ENCODE measurements around the gene AP3S2.

The AP3S2 gene

GRCh38 chr15:89864958-89865739 is 28.6 kb downstream of the AP3S2 start:
- Histone ChIP-seq H3K4me2 (ENCODE audit: low read length) (no peak overlapping the region), H3K4me1 (ENCODE audit: control insufficient read depth in 1 of 2, insufficient read depth in 2 of 2, low read length in 2 of 2) (no peaks in the 10 kb centered on the region), H4K8ac (ENCODE audit: low read depth, low read length) (no peak overlapping the region), H3K36me3 (ENCODE audit: control insufficient read depth in 1 of 2, insufficient read depth in 2 of 2, low read length in 2 of 2) (peaks cover 7 to 15% of the 10 kb centered on the region in 2 experiments), H3K4me3 (ENCODE audit: low read depth, low read length) (no peak overlapping the region), H4K91ac (ENCODE audit: low read depth, low read length) (no peak overlapping the region), H2BK5ac (ENCODE audit: low read depth, low read length, poor library complexity) (no peak overlapping the region), H3K27me3 (ENCODE audit: insufficient read depth, low read length) (no peaks in the 10 kb centered on the region), H3K79me2 (ENCODE audit: control insufficient read depth, insufficient read depth, low read length, poor library complexity) (no peaks in the 10 kb centered on the region), H3K18ac (ENCODE audit: low read length) (no peak overlapping the region), H2BK12ac (ENCODE audit: low read length) (no peak overlapping the region), H3K14ac (ENCODE audit: low read length) (no peak overlapping the region), H3K9me3 (ENCODE audit: insufficient read depth, low read depth, low read length) (no peaks in the 10 kb centered on the region), H2BK120ac (ENCODE audit: insufficient read depth, low read length, poor library complexity) (no peak overlapping the region), H3K23ac (ENCODE audit: low read length) (no peak overlapping the region), H3K27ac (ENCODE audit: low read depth, low read length) (no peak overlapping the region), H3K79me1 (ENCODE audit: low read length) (no peaks in the 10 kb centered on the region), H2AK5ac (ENCODE audit: low read length) (no peak overlapping the region), H4K12ac (ENCODE audit: low read depth, low read length) (no peak overlapping the region), H3K9ac (ENCODE audit: low read length) (no peak overlapping the region), H2AFZ (ENCODE audit: insufficient read depth, low read length, poor library complexity) (no peak overlapping the region), H3K4ac (ENCODE audit: low read depth, low read length) (no peak overlapping the region)
- no peak for DNase-seq
- WGBS (ENCODE audit: extremely low coverage, insufficient coverage, insufficient read length): no CpG with 5 or more reads among the region's 3 CpGs

GRCh38 chr15:89863918-89864317 is 29.9 kb downstream of the AP3S2 start:
- Histone ChIP-seq H3K14ac (ENCODE audit: low read length) (no peak overlapping the region), H4K12ac (ENCODE audit: low read depth, low read length) (no peak overlapping the region), H2BK5ac (ENCODE audit: low read depth, low read length, poor library complexity) (no peak overlapping the region), H3K18ac (ENCODE audit: low read length) (no peak overlapping the region), H4K91ac (ENCODE audit: low read depth, low read length) (no peak overlapping the region), H2BK120ac (ENCODE audit: insufficient read depth, low read length, poor library complexity) (no peak overlapping the region), H3K36me3 (ENCODE audit: control insufficient read depth in 1 of 2, insufficient read depth in 2 of 2, low read length in 2 of 2) (peaks cover 3 to 13% of the 10 kb centered on the region in 2 experiments), H3K4me2 (ENCODE audit: low read length) (no peak overlapping the region), H3K27ac (ENCODE audit: low read depth, low read length) (no peak overlapping the region), H3K4me3 (ENCODE audit: low read depth, low read length) (no peak overlapping the region), H3K79me2 (ENCODE audit: control insufficient read depth, insufficient read depth, low read length, poor library complexity) (no peaks in the 10 kb centered on the region), H2AK5ac (ENCODE audit: low read length) (no peak overlapping the region), H3K23ac (ENCODE audit: low read length) (no peak overlapping the region), H3K9ac (ENCODE audit: low read length) (no peak overlapping the region), H2BK12ac (ENCODE audit: low read length) (no peak overlapping the region), H3K27me3 (ENCODE audit: insufficient read depth, low read length) (no peaks in the 10 kb centered on the region), H3K4ac (ENCODE audit: low read depth, low read length) (no peak overlapping the region), H4K8ac (ENCODE audit: low read depth, low read length) (no peak overlapping the region), H3K4me1 (ENCODE audit: control insufficient read depth in 1 of 2, insufficient read depth in 2 of 2, low read length in 2 of 2) (no peaks in the 10 kb centered on the region), H3K9me3 (ENCODE audit: insufficient read depth, low read depth, low read length) (no peaks in the 10 kb centered on the region), H3K79me1 (ENCODE audit: low read length) (no peaks in the 10 kb centered on the region), H2AFZ (ENCODE audit: insufficient read depth, low read length, poor library complexity) (no peak overlapping the region)
- DNase-seq: peak in 1 of 2 donors; percentile 35

GRCh38 chr15:89860891-89861290 is 32.9 kb downstream of the AP3S2 start:
- H4K12ac ChIP-seq (ENCODE audit: low read depth, low read length): no peak overlapping the region
- H3K4me3 ChIP-seq (ENCODE audit: low read depth, low read length): no peak overlapping the region
- no peak overlapping the region for H4K8ac ChIP-seq (ENCODE audit: low read depth, low read length)
- H2BK5ac ChIP-seq (ENCODE audit: low read depth, low read length, poor library complexity): no peak overlapping the region
- no peak for DNase-seq
- H2AFZ ChIP-seq (ENCODE audit: insufficient read depth, low read length, poor library complexity): no peak overlapping the region
- H3K27ac ChIP-seq (ENCODE audit: low read depth, low read length): no peak overlapping the region
- H3K79me1 ChIP-seq (ENCODE audit: low read length): no peaks in the 10 kb centered on the region
- no peaks in the 10 kb centered on the region for H3K4me1 ChIP-seq (ENCODE audit: control insufficient read depth in 1 of 2, insufficient read depth in 2 of 2, low read length in 2 of 2)
- no peak overlapping the region for H3K9ac ChIP-seq (ENCODE audit: low read length)
- H3K4ac ChIP-seq (ENCODE audit: low read depth, low read length): no peak overlapping the region
- H3K79me2 ChIP-seq (ENCODE audit: control insufficient read depth, insufficient read depth, low read length, poor library complexity): no peaks in the 10 kb centered on the region
- no CpG with 5 or more reads among the region's 2 CpGs for WGBS (ENCODE audit: extremely low coverage, insufficient coverage, insufficient read length)
- no peaks in the 10 kb centered on the region for H3K9me3 ChIP-seq (ENCODE audit: insufficient read depth, low read depth, low read length)
- H3K4me2 ChIP-seq (ENCODE audit: low read length): no peak overlapping the region
- H3K18ac ChIP-seq (ENCODE audit: low read length): no peak overlapping the region
- no peak overlapping the region for H2AK5ac ChIP-seq (ENCODE audit: low read length)
- no peaks in the 10 kb centered on the region for H3K27me3 ChIP-seq (ENCODE audit: insufficient read depth, low read length)
- no peak overlapping the region for H3K14ac ChIP-seq (ENCODE audit: low read length)
- peaks cover 4 to 13% of the 10 kb centered on the region in 2 experiments for H3K36me3 ChIP-seq (ENCODE audit: control insufficient read depth in 1 of 2, insufficient read depth in 2 of 2, low read length in 2 of 2)
- H4K91ac ChIP-seq (ENCODE audit: low read depth, low read length): no peak overlapping the region
- H3K23ac ChIP-seq (ENCODE audit: low read length): no peak overlapping the region
- H2BK12ac ChIP-seq (ENCODE audit: low read length): no peak overlapping the region
- H2BK120ac ChIP-seq (ENCODE audit: insufficient read depth, low read length, poor library complexity): no peak overlapping the region

GRCh38 chr15:89860431-89860830 is 33.4 kb downstream of the AP3S2 start:
- Histone ChIP-seq H3K79me1 (ENCODE audit: low read length) (no peaks in the 10 kb centered on the region), H3K4me1 (ENCODE audit: control insufficient read depth in 1 of 2, insufficient read depth in 2 of 2, low read length in 2 of 2) (no peaks in the 10 kb centered on the region), H3K9me3 (ENCODE audit: insufficient read depth, low read depth, low read length) (no peaks in the 10 kb centered on the region), H2BK120ac (ENCODE audit: insufficient read depth, low read length, poor library complexity) (no peak overlapping the region), H3K79me2 (ENCODE audit: control insufficient read depth, insufficient read depth, low read length, poor library complexity) (no peaks in the 10 kb centered on the region), H3K27me3 (ENCODE audit: insufficient read depth, low read length) (no peaks in the 10 kb centered on the region), H4K91ac (ENCODE audit: low read depth, low read length) (no peak overlapping the region), H3K4ac (ENCODE audit: low read depth, low read length) (no peak overlapping the region), H3K9ac (ENCODE audit: low read length) (no peak overlapping the region), H3K4me2 (ENCODE audit: low read length) (no peak overlapping the region), H3K14ac (ENCODE audit: low read length) (no peak overlapping the region), H3K36me3 (ENCODE audit: control insufficient read depth in 1 of 2, insufficient read depth in 2 of 2, low read length in 2 of 2) (peaks cover 4 to 13% of the 10 kb centered on the region in 2 experiments), H3K27ac (ENCODE audit: low read depth, low read length) (no peak overlapping the region), H3K18ac (ENCODE audit: low read length) (no peak overlapping the region), H2AFZ (ENCODE audit: insufficient read depth, low read length, poor library complexity) (no peak overlapping the region), H2BK12ac (ENCODE audit: low read length) (no peak overlapping the region), H2BK5ac (ENCODE audit: low read depth, low read length, poor library complexity) (no peak overlapping the region), H3K23ac (ENCODE audit: low read length) (no peak overlapping the region), H4K12ac (ENCODE audit: low read depth, low read length) (no peak overlapping the region), H3K4me3 (ENCODE audit: low read depth, low read length) (no peak overlapping the region), H4K8ac (ENCODE audit: low read depth, low read length) (no peak overlapping the region), H2AK5ac (ENCODE audit: low read length) (no peak overlapping the region)
- no CpG with 5 or more reads among the region's 3 CpGs for WGBS (ENCODE audit: extremely low coverage, insufficient coverage, insufficient read length)
- DNase-seq: no peak
